B cell (primary cell): ENCODE data around the gene SHH. TPM values are rescaled to one million over a fixed set of nuclear protein-coding genes. Genes with fewer than 3 reads are reported as not detected.

Experiments
- ATAC-seq: fragments of 200-7000 bp; cut with Tn5 transposase; one replicate; pipeline ENCODE4 v1.10.0; 2021; ENCODE audit warnings: low read depth, mild to moderate bottlenecking, moderate number of reproducible peaks, moderate library complexity
- CTCF ChIA-PET: fragments of 350-600 bp; sonication (Branson Sonifier 250); formaldehyde crosslinking; loops from one replicate; lab custom pipeline; 2021; ENCODE audit warnings: antibody characterized with exemption, inconsistent platforms; lab: Charles Lee
- POLR2A ChIA-PET: fragments of 350-600 bp; sonication (Branson Sonifier 250); formaldehyde crosslinking; loops from one replicate; lab custom pipeline; 2021; ENCODE audit warnings: antibody characterized with exemption; lab: Charles Lee
- DNase-seq: peaks from one replicate; pipeline ENCODE4 v3.0.0; 2013
- H2AFZ ChIP-seq: 2 replicates; pipeline ENCODE4 v1.6.1; 2012; ENCODE audit warnings: mild to moderate bottlenecking, low read depth, low read length; ENCODE audit not compliant: insufficient read depth, poor library complexity, severe bottlenecking
- H3K27ac ChIP-seq, 2 donors: 1 replicate in 1 of 2; 2 replicates in 1 of 2; pipeline ENCODE4 v1.5.1; 2012 to 2013; ENCODE audit warnings: low read length in 2 of 2, mild to moderate bottlenecking in 2 of 2, moderate library complexity in 1 of 2
- H3K27me3 ChIP-seq, 4 experiments: fragments of 200-600 bp in 1 of 4; sonication (generic) in 1 of 4; replicated peaks in 1 of 4; 1 replicate in 2 of 4; 2 replicates in 2 of 4; pipeline versions ENCODE4 v1.6.1 to v1.7.0; 2013 to 2016; ENCODE audit warnings: low read length in 3 of 4, mild to moderate bottlenecking in 2 of 4, mixed read lengths in 1 of 4, moderate library complexity in 1 of 4; ENCODE audit not compliant: insufficient read depth in 4 of 4, control insufficient read depth in 3 of 4; ENCODE audit errors: control extremely low read depth in 1 of 4
- H3K36me3 ChIP-seq, 2 experiments: replicated peaks in 1 of 2; 1 replicate in 1 of 2; 2 replicates in 1 of 2; pipeline versions ENCODE4 v1.6.1 to v1.7.1; 2013; ENCODE audit warnings: low read length in 1 of 2; ENCODE audit not compliant: insufficient read depth in 2 of 2, control insufficient read depth in 1 of 2; ENCODE audit errors: control extremely low read depth in 1 of 2, extremely low read depth in 1 of 2
- H3K4me1 ChIP-seq, 2 donors: fragments of 200-600 bp in 1 of 2; sonication (generic) in 1 of 2; 1 replicate in 1 of 2; 2 replicates in 1 of 2; pipeline versions ENCODE4 v1.5.1 to v1.6.1; 2013 to 2017; ENCODE audit warnings: low read length in 2 of 2; ENCODE audit not compliant: control insufficient read depth in 2 of 2, insufficient read depth in 2 of 2
- H3K4me2 ChIP-seq: replicated peaks from 2 replicates; pipeline ENCODE3; 2012; ENCODE audit warnings: mild to moderate bottlenecking, low read depth, low read length; ENCODE audit not compliant: poor library complexity, severe bottlenecking
- H3K4me3 ChIP-seq, 5 experiments: fragments of 200-600 bp in 1 of 5; sonication (generic) in 1 of 5; 1 replicate in 3 of 5; 2 replicates in 2 of 5; pipeline versions ENCODE4 v1.5.1 to v1.7.0; 2011 to 2016; ENCODE audit warnings: low read length in 4 of 5, mild to moderate bottlenecking in 4 of 5, low read depth in 2 of 5, control low read depth in 1 of 5, moderate library complexity in 1 of 5; ENCODE audit not compliant: insufficient read depth in 1 of 5; ENCODE audit errors: control extremely low read depth in 1 of 5, extremely low read depth in 1 of 5
- H3K79me2 ChIP-seq: fragments of 200-600 bp; sonication (generic); one replicate; pipeline ENCODE4 v1.6.0; 2016; ENCODE audit warnings: low read length; ENCODE audit not compliant: control insufficient read depth, insufficient read depth
- H3K9ac ChIP-seq: fragments of 200-600 bp; sonication (generic); 2 replicates; pipeline ENCODE4 v1.6.1; 2017; ENCODE audit warnings: mild to moderate bottlenecking, low read length, moderate library complexity
- H3K9me3 ChIP-seq, 3 donors: one replicate each; pipeline versions ENCODE4 v1.6.1 to v1.7.1; 2013; ENCODE audit warnings: low read length in 2 of 3; ENCODE audit not compliant: control insufficient read depth in 2 of 3, insufficient read depth in 1 of 3; ENCODE audit errors: control extremely low read depth in 1 of 3
- H4K20me1 ChIP-seq: 2 replicates; pipeline ENCODE4 v1.6.0; 2012; ENCODE audit warnings: mild to moderate bottlenecking, low read length; ENCODE audit not compliant: insufficient read depth, control insufficient read depth, poor library complexity, severe bottlenecking
- H3K27ac Mint-ChIP-seq: one replicate; pipeline ENCODE4 v1.8.0; 2021; ENCODE audit warnings: mixed read lengths
- H3K27me3 Mint-ChIP-seq: one replicate; pipeline ENCODE4 v1.8.0; 2021; ENCODE audit warnings: mixed read lengths
- H3K4me1 Mint-ChIP-seq: one replicate; pipeline ENCODE4 v1.8.0; 2021; ENCODE audit warnings: mixed read lengths
- H3K4me3 Mint-ChIP-seq: one replicate; pipeline ENCODE4 v1.8.0; 2021; ENCODE audit warnings: mixed read lengths
- H3K9me3 Mint-ChIP-seq: one replicate; pipeline ENCODE4 v1.8.0; 2022; ENCODE audit warnings: mixed read lengths; ENCODE audit not compliant: insufficient read depth
- CTCF ChIP-seq: fragments of 200-600 bp; IDR thresholded peaks from one replicate; pipeline ENCODE4 v1.8.0; 2022; ENCODE audit warnings: antibody characterized with exemption, mild to moderate bottlenecking
- EZH2 ChIP-seq: IDR thresholded peaks from 2 replicates; pipeline ENCODE4 v1.6.1; 2012; ENCODE audit warnings: borderline replicate concordance, low read depth, mild to moderate bottlenecking, moderate library complexity, low read length; ENCODE audit not compliant: insufficient read depth, poor library complexity, severe bottlenecking
- WGBS: methylation state at CpG from one replicate; pipeline ENCODE4 v1.1.5; 2013; ENCODE audit warnings: missing lambda C conversion rate; ENCODE audit not compliant: insufficient coverage; 5-methylcytosine and 5-hydroxymethylcytosine counted together
- intact Hi-C: fragments of 100-400 bp; cut with micrococcal nuclease; formaldehyde crosslinking; loops from one replicate; pipeline ENCODE4 v1.10.0; 2022
- polyA plus RNA-seq: library from polyadenylated mRNA; depleted of rRNA; stranded (reverse); fragments of >200 nt; gene quantifications from 2 replicates; pipeline ENCODE4 v1.2.3, GENCODE V29; 2012
- total RNA-seq, 2 donors: library from RNA; stranded (reverse); fragments of 120-200 nt in 1 of 2; gene quantifications; 1 replicate in 1 of 2; 2 replicates in 1 of 2; pipeline versions ENCODE4 v1.2.3 to v1.2.4, GENCODE V29; 2013 to 2022

The SHH gene
- total and polyA plus RNA-seq, 2 donors (not counting 1 experiment from before 2014, with no cell fraction given): not detected

- ChIA-PET CTCF (no interaction called here), POLR2A (no interaction called here)
- Mint-ChIP-seq H3K27ac (no peak overlapping the region), H3K9me3 (no peaks in the 10 kb centered on the region), H3K4me1 (no peaks in the 10 kb centered on the region), H3K4me3 (no peak overlapping the region), H3K27me3 (no peaks in the 10 kb centered on the region)
- H3K9ac ChIP-seq: no peak overlapping the region
- 70% methylated on average over 17 of the region's 18 CpGs for whole genome bisulfite sequencing
- H3K27me3 ChIP-seq: no peaks in the 10 kb centered on the region
- H2AFZ ChIP-seq: no peak overlapping the region
- no peaks in the 10 kb centered on the region for H3K79me2 ChIP-seq
- H3K27ac ChIP-seq: no peak overlapping the region
- H3K4me1 ChIP-seq: no peaks in the 10 kb centered on the region
- ATAC-seq (no peak), DNase-seq (no peak)
- no peaks in the 10 kb centered on the region for H4K20me1 ChIP-seq
- no peak overlapping the region for H3K4me3 ChIP-seq
- H3K9me3 ChIP-seq: no peaks in the 10 kb centered on the region
- TF ChIP-seq CTCF (no peak), EZH2 (no peak)
- no peaks in the 10 kb centered on the region for H3K36me3 ChIP-seq
- intact Hi-C loops: no loop called here
- H3K4me2 ChIP-seq: no peak overlapping the region
Measured at GRCh38 chr7:155847821-155848435, 35.7 kb upstream of the SHH start.

- Mint-ChIP-seq H3K27ac (no peak overlapping the region), H3K4me3 (no peak overlapping the region), H3K27me3 (peaks cover 2% of the 10 kb centered on the region), H3K4me1 (no peaks in the 10 kb centered on the region), H3K9me3 (no peaks in the 10 kb centered on the region)
- CTCF ChIA-PET: no interaction called here
- H3K79me2 ChIP-seq: no peaks in the 10 kb centered on the region
- POLR2A ChIA-PET: no interaction called here
- no peaks in the 10 kb centered on the region for H4K20me1 ChIP-seq
- ATAC-seq (no peak), DNase-seq (no peak)
- H3K4me2 ChIP-seq: no peak overlapping the region
- TF ChIP-seq EZH2 (no peak), CTCF (no peak)
- H2AFZ ChIP-seq: no peak overlapping the region
- no peaks in the 10 kb centered on the region for H3K36me3 ChIP-seq
- WGBS: 77% methylated on average over 15 of the region's 15 CpGs
- no peak overlapping the region for H3K9ac ChIP-seq
- intact Hi-C loops: no loop called here
- no peaks in the 10 kb centered on the region for H3K4me1 ChIP-seq
- H3K4me3 ChIP-seq: no peak overlapping the region
- H3K9me3 ChIP-seq: no peaks in the 10 kb centered on the region
- no peaks in the 10 kb centered on the region for H3K27me3 ChIP-seq
- H3K27ac ChIP-seq: no peak overlapping the region
Measured at GRCh38 chr7:155846936-155847335, 34.7 kb upstream of the SHH start.
